Right cardiac atrium (tissue), 5 donors: ENCODE measurements around the gene CDH7. TPM values are rescaled to one million over a fixed set of nuclear protein-coding genes. Genes with fewer than 3 reads are reported as not detected.

Experiments used
- ATAC-seq, 2 donors: fragments of 200-7000 bp; cut with Tn5 transposase; one replicate each; pipeline versions ENCODE4 v1.8.0 to v1.9.1; 2020; ENCODE audit warnings: moderate library complexity in 2 of 2, mild to moderate bottlenecking in 1 of 2
- DNase-seq, 3 donors: peaks; one replicate each; pipeline ENCODE4 v3.0.0-alpha.2; 2020
- H3K27ac ChIP-seq: one replicate; pipeline ENCODE4 v1.5.1; 2013; ENCODE audit warnings: mild to moderate bottlenecking, low read length, control low read depth, moderate library complexity
- H3K27me3 ChIP-seq: one replicate; pipeline ENCODE4 v1.6.1; 2013; ENCODE audit not compliant: control insufficient read depth, insufficient read depth
- H3K4me1 ChIP-seq: one replicate; pipeline ENCODE4 v1.6.1; 2013; ENCODE audit warnings: low read length; ENCODE audit not compliant: control insufficient read depth, insufficient read depth
- H3K4me3 ChIP-seq: one replicate; pipeline ENCODE4 v1.5.1; 2013; ENCODE audit warnings: low read length, control low read depth
- H3K9me3 ChIP-seq: one replicate; pipeline ENCODE4 v1.6.1; 2013; ENCODE audit warnings: low read length; ENCODE audit not compliant: control insufficient read depth
- WGBS: extraction: QIAGEN DNeasy Blood & Tissue Kit; methylation state at CpG from one replicate; pipeline ENCODE4 v1.1.7; 2013; 5-methylcytosine and 5-hydroxymethylcytosine counted together
- intact Hi-C, 4 donors: fragments of 100-400 bp; cut with DNase I; formaldehyde crosslinking; loops; one replicate each; pipeline versions ENCODE4 v1.11.0 to v1.14.0; 2022 to 2023
- long read RNA-seq, 4 donors: library from polyadenylated mRNA; unstranded; transcript quantifications; one replicate each; pipeline ENCODE4 v2.0.0, GENCODE V29; 2020 to 2021
- polyA plus RNA-seq: library from polyadenylated mRNA; stranded (reverse); fragments of 200-250 nt; gene quantifications from one replicate; pipeline ENCODE4 v1.2.3, GENCODE V29; 2013
- total RNA-seq, 4 donors: library from RNA; stranded (reverse); fragmentation: NEBNext Ultra II Directional; extraction: Animal tissue kit (Norgen Biotek cat#: 25700); gene quantifications; one replicate each; pipeline ENCODE4 v1.2.1, GENCODE V29; 2021
- donor health status: healthy with polysubstance abuse.
- donor health status: DM: no; HTN: yes; CAD: no.
- donor health status: DM: no; HTN: no; CAD: no.
- donor health status: DM: no; HTN: yes; CAD: no; lungs with severe emphysema.
- donor health status: DM: yes; HTN: yes; CAD: no.

Gene CDH7
- total RNA-seq (under 1 TPM in 3 of 4 donors, not detected in 1; 0.12 to 0.23 (median 0.20) TPM), polyA plus RNA-seq (0.07 TPM)
- long read RNA-seq, donor 1, result 0 reads
- long read RNA-seq, donor 2, result 0 reads
- long read RNA-seq, donor 3, result 0 reads
- long read RNA-seq, donor 4, result 0 reads

GRCh38 chr18:65750389-65751154, at the start of gene CDH7:
Gene CDH7, plus strand, starts transcription at chr18:65751012. Its CDS starts 11,831 bp downstream, at chr18:65762843.
- Histone ChIP-seq H3K4me3 (peak within 1 kb of the TSS; percentile 39), H3K4me1 (no peaks in the 10 kb centered on the region), H3K27me3 (peaks cover 2% of the 10 kb centered on the region), H3K9me3 (no peaks in the 10 kb centered on the region), H3K27ac (no peak within 1 kb of the TSS)
- intact Hi-C loops, result no loop called here
- WGBS, result 1% methylated on average over 85 of the region's 85 CpGs
- DNase-seq, result peak; percentile 12 to 45 (median 41)
- ATAC-seq, result peak; percentile 51 to 65

GRCh38 chr18:65704046-65704445, 46.8 kb upstream of the CDH7 start:
- Histone ChIP-seq H3K4me3 (no peak overlapping the region), H3K4me1 (no peaks in the 10 kb centered on the region), H3K9me3 (no peaks in the 10 kb centered on the region), H3K27me3 (no peaks in the 10 kb centered on the region), H3K27ac (no peak overlapping the region)
- WGBS, result 86% methylated on average over 1 of the region's 1 CpG
- ATAC-seq (no peak), DNase-seq (no peak)
- intact Hi-C loops, result no loop called here

GRCh38 chr18:65706646-65707045, 44.2 kb upstream of the CDH7 start:
- H3K4me3 ChIP-seq, result no peak overlapping the region
- H3K27ac ChIP-seq, result no peak overlapping the region
- 53% methylated on average over 1 of the region's 1 CpG for WGBS
- DNase-seq, result no peak
- no peaks in the 10 kb centered on the region for H3K9me3 ChIP-seq
- H3K4me1 ChIP-seq, result no peaks in the 10 kb centered on the region
- H3K27me3 ChIP-seq, result no peaks in the 10 kb centered on the region
- intact Hi-C loops, result no loop called here
- ATAC-seq, result no peak

GRCh38 chr18:65711493-65711892, 39.3 kb upstream of the CDH7 start:
- no peak overlapping the region for H3K27ac ChIP-seq
- DNase-seq (no peak), ATAC-seq (no peak)
- intact Hi-C loops, result no loop called here
- no peaks in the 10 kb centered on the region for H3K27me3 ChIP-seq
- H3K4me3 ChIP-seq, result no peak overlapping the region
- WGBS, result 60% methylated on average over 1 of the region's 1 CpG
- H3K4me1 ChIP-seq, result no peaks in the 10 kb centered on the region
- no peaks in the 10 kb centered on the region for H3K9me3 ChIP-seq

- Histone ChIP-seq H3K9me3 (no peaks in the 10 kb centered on the region), H3K27ac (no peak overlapping the region), H3K4me3 (no peak overlapping the region), H3K27me3 (no peaks in the 10 kb centered on the region), H3K4me1 (no peaks in the 10 kb centered on the region)
- intact Hi-C loops, result no loop called here
- WGBS, result 35% methylated on average over 3 of the region's 3 CpGs
- DNase-seq (no peak), ATAC-seq (no peak)
Measured at GRCh38 chr18:65721619-65722018, 29.2 kb upstream of the CDH7 start.

- intact Hi-C loops, result no loop called here
- Histone ChIP-seq H3K4me3 (no peak overlapping the region), H3K27me3 (no peaks in the 10 kb centered on the region), H3K4me1 (no peaks in the 10 kb centered on the region), H3K27ac (no peak overlapping the region), H3K9me3 (no peaks in the 10 kb centered on the region)
- WGBS, result 29% methylated on average over 9 of the region's 9 CpGs
- no peak for ATAC-seq
- DNase-seq, result peak; percentile 13 to 52 (median 46)
Measured at GRCh38 chr18:65725251-65726050, 25.4 kb upstream of the CDH7 start.

GRCh38 chr18:65735155-65735554, 15.7 kb upstream of the CDH7 start:
- no peak for ATAC-seq
- 59% methylated on average over 3 of the region's 3 CpGs for WGBS
- no peaks in the 10 kb centered on the region for H3K9me3 ChIP-seq
- H3K27ac ChIP-seq, result no peak overlapping the region
- no peak overlapping the region for H3K4me3 ChIP-seq
- intact Hi-C loops, result no loop called here
- no peak for DNase-seq
- no peaks in the 10 kb centered on the region for H3K4me1 ChIP-seq
- H3K27me3 ChIP-seq, result no peaks in the 10 kb centered on the region

GRCh38 chr18:65737471-65737955, 13.3 kb upstream of the CDH7 start:
- no peaks in the 10 kb centered on the region for H3K27me3 ChIP-seq
- H3K27ac ChIP-seq, result no peak overlapping the region
- DNase-seq, result no peak
- H3K4me3 ChIP-seq, result no peak overlapping the region
- no peaks in the 10 kb centered on the region for H3K9me3 ChIP-seq
- intact Hi-C loops, result no loop called here
- 60% methylated on average over 2 of the region's 2 CpGs for WGBS
- ATAC-seq, result no peak
- H3K4me1 ChIP-seq, result no peaks in the 10 kb centered on the region

GRCh38 chr18:65746936-65747335, 3.9 kb upstream of the CDH7 start:
- intact Hi-C loops, result no loop called here
- Histone ChIP-seq H3K4me3 (no peak overlapping the region), H3K9me3 (no peaks in the 10 kb centered on the region), H3K27ac (no peak overlapping the region), H3K4me1 (no peaks in the 10 kb centered on the region), H3K27me3 (peaks cover 2% of the 10 kb centered on the region)
- no peak for DNase-seq
- 69% methylated on average over 3 of the region's 3 CpGs for WGBS
- ATAC-seq, result no peak

GRCh38 chr18:65748321-65748720, 2.5 kb upstream of the CDH7 start:
- DNase-seq (no peak), ATAC-seq (no peak)
- H3K27me3 ChIP-seq, result peaks cover 2% of the 10 kb centered on the region
- H3K4me3 ChIP-seq, result no peak overlapping the region
- no peak overlapping the region for H3K27ac ChIP-seq
- no peaks in the 10 kb centered on the region for H3K4me1 ChIP-seq
- intact Hi-C loops, result no loop called here
- WGBS, result 65% methylated on average over 2 of the region's 2 CpGs
- H3K9me3 ChIP-seq, result no peaks in the 10 kb centered on the region

GRCh38 chr18:65749841-65750240, 971 bp upstream of the CDH7 start:
- H3K4me3 ChIP-seq, result no peak overlapping the region
- no peaks in the 10 kb centered on the region for H3K4me1 ChIP-seq
- 5% methylated on average over 8 of the region's 8 CpGs for WGBS
- intact Hi-C loops, result no loop called here
- H3K27me3 ChIP-seq, result peaks cover 2% of the 10 kb centered on the region
- ATAC-seq, result no peak
- no peaks in the 10 kb centered on the region for H3K9me3 ChIP-seq
- no peak overlapping the region for H3K27ac ChIP-seq
- no peak for DNase-seq
